RWPE1 (cell line): Measurements from ENCODE around the gene AGA.

Experiments used
- CTCF ChIA-PET: fragments of 350-600 bp; sonication (Branson Sonifier 250); formaldehyde crosslinking; extraction: SDS; loops from one replicate; lab custom pipeline; 2021; lab: Yijun Ruan, JAX
- POLR2A ChIA-PET: fragments of 400-600 bp; formaldehyde crosslinking; extraction: SDS; loops from one replicate; lab custom pipeline; 2020; ENCODE audit warnings: antibody characterized with exemption; ENCODE audit not compliant: low non-redundant PET; lab: Yijun Ruan, JAX
- DNase-seq: peaks from one replicate; pipeline ENCODE4 v3.0.0; 2012; ENCODE audit warnings: low spot score
- H3K27ac ChIP-seq: fragments of 450-650 bp; 2 replicates; pipeline ENCODE4 v1.5.1; 2017
- CTCF ChIP-seq: fragments of 450-650 bp; conservative IDR thresholded peaks from 2 replicates; pipeline ENCODE4 v1.5.1; 2017; ENCODE audit warnings: low read depth, mild to moderate bottlenecking

The AGA gene

GRCh38 chr4:177473991-177474390 is 31.8 kb upstream of the AGA start:
- TF ChIP-seq CTCF, result no peak
- H3K27ac ChIP-seq, result no peak overlapping the region
- no peak for DNase-seq
- ChIA-PET POLR2A (no interaction called here), CTCF (interaction anchor here (0.7 to 0.8 kb wide), 2 partner anchors 30 to 1146 kb away, joined by 3 to 5 read pairs; no protein-coding TSS in a partner anchor)

- no peak for TF ChIP-seq CTCF
- ChIA-PET POLR2A (no interaction called here), CTCF (no interaction called here)
- H3K27ac ChIP-seq, result no peak overlapping the region
- DNase-seq, result no peak
These were observed 21.8 kb upstream of the AGA start for GRCh38 chr4:177464026-177464425.

GRCh38 chr4:177461606-177462005 is 19.4 kb upstream of the AGA start:
- TF ChIP-seq CTCF, result no peak
- no peak overlapping the region for H3K27ac ChIP-seq
- CTCF ChIA-PET, result no interaction called here
- POLR2A ChIA-PET, result no interaction called here
- no peak for DNase-seq

- DNase-seq, result no peak
- ChIA-PET POLR2A (no interaction called here), CTCF (no interaction called here)
- no peak for TF ChIP-seq CTCF
- H3K27ac ChIP-seq, result no peak overlapping the region
These were observed 18.2 kb upstream of the AGA start for GRCh38 chr4:177460460-177460859.

GRCh38 chr4:177455561-177455970 is 13.3 kb upstream of the AGA start:
- H3K27ac ChIP-seq, result no peak overlapping the region
- CTCF ChIA-PET, result no interaction called here
- no peak for TF ChIP-seq CTCF
- POLR2A ChIA-PET, result no interaction called here
- DNase-seq, result no peak

- no peak overlapping the region for H3K27ac ChIP-seq
- no peak for DNase-seq
- CTCF ChIA-PET, result no interaction called here
- no peak for TF ChIP-seq CTCF
- POLR2A ChIA-PET, result no interaction called here
These were observed 10.9 kb upstream of the AGA start for GRCh38 chr4:177453116-177453515.

GRCh38 chr4:177451108-177451500 is 8.9 kb upstream of the AGA start:
- POLR2A ChIA-PET, result no interaction called here
- TF ChIP-seq CTCF, result no peak
- CTCF ChIA-PET, result no interaction called here
- no peak for DNase-seq
- no peak overlapping the region for H3K27ac ChIP-seq
